ENCODE data around the gene TJP3. TPM values are rescaled to one million over a fixed set of nuclear protein-coding genes. Genes with fewer than 3 reads are reported as not detected.
"Not testable (repeated sequence)": the region's sequence is repeated elsewhere in the genome, so short reads cannot be mapped to it uniquely, and the experiment has no call there.

TJP3 gene
- total RNA-seq, 1 experiment from 2014 or later = 10.7 TPM

- no peak for DNase-seq
- Histone ChIP-seq H3K4me3 (ENCODE audit: insufficient read depth, low read depth, low read length) (no peak overlapping the region), H3K36me3 (replicated peaks; ENCODE audit: control insufficient read depth, insufficient read depth, low read length) (peaks cover 2% of the 10 kb centered on the region), H3K27me3 (ENCODE audit: control insufficient read depth, insufficient read depth, low read length) (no peaks in the 10 kb centered on the region)
These were observed 42.0 kb downstream of the TJP3 start for GRCh38 chr19:3750211-3750610.

DNA sequence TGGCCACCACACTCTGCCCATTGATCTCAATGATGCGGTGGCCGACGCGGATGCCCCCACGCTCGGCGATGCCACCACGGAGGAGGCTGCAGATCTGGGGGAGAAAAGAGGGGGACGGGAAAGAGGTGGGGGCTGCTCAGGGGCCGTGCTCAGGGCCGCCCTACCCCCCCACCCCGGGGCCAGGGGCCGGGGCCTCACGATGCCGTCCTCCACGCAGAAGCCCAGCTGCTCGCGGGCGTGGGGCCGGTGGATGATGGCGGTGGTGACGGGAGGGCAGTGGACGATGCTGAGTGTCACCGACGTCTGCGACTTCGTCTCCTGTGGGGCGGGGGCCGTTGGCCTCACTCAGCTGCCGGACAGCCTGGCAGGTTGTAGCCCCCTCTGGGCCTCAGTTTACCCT lies 43.1 kb downstream of the TJP3 start:
- Histone ChIP-seq H3K4me3 (ENCODE audit: insufficient read depth, low read depth, low read length) (no peak overlapping the region), H3K36me3 (replicated peaks; ENCODE audit: control insufficient read depth, insufficient read depth, low read length) (peaks cover 2% of the 10 kb centered on the region), H3K27me3 (ENCODE audit: control insufficient read depth, insufficient read depth, low read length) (no peaks in the 10 kb centered on the region)
- no peak for DNase-seq

DNA sequence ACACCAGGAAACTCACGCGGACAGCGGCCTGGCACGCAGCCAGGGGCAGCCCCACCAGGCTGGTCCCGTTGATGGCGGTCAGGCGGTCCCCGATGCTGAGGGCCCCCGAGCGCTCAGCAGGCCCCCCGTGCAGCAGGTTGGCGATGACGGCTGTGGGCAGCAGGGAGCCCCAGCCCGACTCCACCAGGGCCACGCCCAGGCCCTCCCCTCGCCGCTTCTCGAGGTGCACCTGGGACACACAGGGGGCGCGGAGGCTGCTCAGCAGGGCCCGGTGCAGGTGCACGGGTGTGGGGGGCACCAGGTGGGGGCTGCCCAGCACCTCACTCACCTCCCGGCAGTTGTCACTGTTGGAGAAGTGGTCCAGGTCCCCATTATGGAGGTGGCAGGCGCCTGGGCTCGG lies 44.3 kb downstream of the TJP3 start:
- peak; percentile 39 for DNase-seq
- peaks cover 2% of the 10 kb centered on the region for H3K36me3 ChIP-seq (replicated peaks; ENCODE audit: control insufficient read depth, insufficient read depth, low read length)
- no peak overlapping the region for H3K4me3 ChIP-seq (ENCODE audit: insufficient read depth, low read depth, low read length)
- H3K27me3 ChIP-seq (ENCODE audit: control insufficient read depth, insufficient read depth, low read length) = no peaks in the 10 kb centered on the region

- no peaks in the 10 kb centered on the region for H3K27me3 ChIP-seq (ENCODE audit: control insufficient read depth, insufficient read depth, low read length)
- peak; percentile 59 for DNase-seq
- H3K36me3 ChIP-seq (replicated peaks; ENCODE audit: control insufficient read depth, insufficient read depth, low read length) = peaks cover 2% of the 10 kb centered on the region
- H3K4me3 ChIP-seq (ENCODE audit: insufficient read depth, low read depth, low read length) = no peak overlapping the region
These were observed 45.6 kb downstream of the TJP3 start for GRCh38 chr19:3753631-3754410.

DNA sequence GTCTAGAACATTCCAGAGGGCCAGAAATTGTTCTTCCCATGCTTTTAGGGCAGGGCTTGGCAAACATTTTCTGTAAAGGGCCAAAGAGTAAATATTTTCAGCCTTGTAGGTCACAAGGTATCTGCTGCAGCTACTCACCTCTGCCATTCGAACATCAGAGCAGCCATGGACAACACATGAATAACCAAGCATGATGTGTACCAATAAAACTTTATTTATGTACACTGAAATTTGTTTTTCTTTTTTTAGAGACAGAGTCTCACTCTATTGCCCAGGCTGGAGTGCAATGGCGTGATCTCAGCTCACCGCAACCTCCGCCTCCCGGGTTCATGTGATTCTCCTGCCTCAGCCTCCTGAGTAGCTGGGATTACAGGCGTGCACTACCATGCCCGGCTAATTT lies 49.5 kb downstream of the TJP3 start:
- H3K27me3 ChIP-seq (ENCODE audit: control insufficient read depth, insufficient read depth, low read length) = not testable (repeated sequence)

GRCh38 chr19:3758297-3758696 lies 50.1 kb downstream of the TJP3 start:
- H3K4me3 ChIP-seq (ENCODE audit: insufficient read depth, low read depth, low read length); DNase-seq; H3K36me3 ChIP-seq (replicated peaks; ENCODE audit: control insufficient read depth, insufficient read depth, low read length); H3K27me3 ChIP-seq (ENCODE audit: control insufficient read depth, insufficient read depth, low read length): not testable (repeated sequence)

More for the DNA sequence above, 49.5 kb downstream of the TJP3 start:
- not testable (repeated sequence) for H3K36me3 ChIP-seq (replicated peaks; ENCODE audit: control insufficient read depth, insufficient read depth, low read length); DNase-seq; H3K4me3 ChIP-seq (ENCODE audit: insufficient read depth, low read depth, low read length)

DNA sequence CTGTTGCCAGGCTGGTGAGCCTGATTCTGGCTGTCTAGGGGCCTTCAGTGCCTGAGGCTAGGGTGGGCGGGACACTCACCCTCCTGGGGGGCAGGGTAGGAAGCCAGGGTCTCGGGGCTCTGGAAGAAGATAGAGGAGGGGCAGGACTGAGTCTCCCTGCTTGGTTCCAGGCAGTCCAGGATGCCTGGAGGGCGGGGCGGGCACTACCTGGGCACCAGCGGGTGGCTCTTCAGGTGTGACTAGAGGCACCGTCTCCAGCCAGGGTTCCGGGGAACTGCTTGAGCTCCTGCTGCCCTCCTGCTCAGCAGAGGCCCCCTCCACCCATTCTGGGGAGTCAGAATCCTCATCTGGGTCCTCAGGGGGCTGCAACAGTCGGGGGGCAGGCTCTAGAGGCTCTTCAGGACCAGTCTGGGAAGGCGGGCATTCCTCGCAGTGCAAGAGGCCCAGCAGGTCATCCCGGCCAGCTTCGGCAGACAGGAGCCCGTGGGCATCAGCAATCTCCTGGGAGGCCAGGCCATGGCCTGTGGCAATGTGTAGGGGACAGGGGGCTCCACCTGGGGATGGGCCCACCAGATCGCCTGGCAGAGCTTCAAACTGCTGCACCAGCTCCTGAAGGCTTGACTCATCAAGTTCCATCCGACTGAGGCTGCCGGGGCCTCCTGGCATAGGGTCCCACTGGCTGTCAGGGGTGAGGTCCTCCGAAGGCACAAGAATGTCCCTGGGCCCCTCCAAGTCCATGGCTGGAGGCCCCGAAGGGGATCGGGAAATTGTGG lies 51.5 kb downstream of the TJP3 start:
- no peak for DNase-seq
- Histone ChIP-seq H3K36me3 (replicated peaks; ENCODE audit: control insufficient read depth, insufficient read depth, low read length) (no peaks in the 10 kb centered on the region), H3K27me3 (ENCODE audit: control insufficient read depth, insufficient read depth, low read length) (no peaks in the 10 kb centered on the region), H3K4me3 (ENCODE audit: insufficient read depth, low read depth, low read length) (no peak overlapping the region)

DNA sequence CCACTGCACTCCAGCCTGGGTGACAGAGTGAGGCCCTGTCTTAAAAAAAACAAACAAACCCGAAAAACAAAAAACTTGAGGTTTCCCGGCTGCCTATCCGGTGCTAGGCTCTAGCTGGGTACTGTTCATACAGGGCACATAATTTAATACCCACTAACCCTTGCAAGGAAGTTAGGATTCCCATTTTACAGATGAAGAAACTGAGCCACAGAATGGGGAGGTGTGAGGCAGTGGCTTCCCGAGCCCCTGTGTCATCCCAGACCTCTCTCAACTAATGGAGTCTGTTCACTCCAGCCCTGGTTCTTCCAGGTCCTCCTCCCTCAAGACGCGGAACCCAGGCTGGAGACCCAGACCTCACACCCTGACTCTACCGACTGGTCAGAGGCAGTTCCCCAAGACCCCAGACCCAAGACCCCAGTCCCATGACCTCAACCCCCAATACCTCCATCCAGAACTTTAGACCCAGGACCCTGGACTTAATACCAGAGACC lies 52.7 kb downstream of the TJP3 start:
- Histone ChIP-seq H3K36me3 (replicated peaks; ENCODE audit: control insufficient read depth, insufficient read depth, low read length) (no peaks in the 10 kb centered on the region; the same call in 1 of the 2 replicates), H3K4me3 (ENCODE audit: insufficient read depth, low read depth, low read length) (peak overlapping the region; percentile 86), H3K27me3 (ENCODE audit: control insufficient read depth, insufficient read depth, low read length) (no peaks in the 10 kb centered on the region)
- DNase-seq = peak; percentile 75

GRCh38 chr19:3761382-3762129 lies 53.4 kb downstream of the TJP3 start, which contains the start of gene APBA3:
APBA3 (minus strand) TSS chr19:3761692; CDS start chr19:3760264, 1,428 bp downstream.
- DNase-seq = peak; percentile 99
- Histone ChIP-seq H3K27me3 (ENCODE audit: control insufficient read depth, insufficient read depth, low read length) (no peaks in the 10 kb centered on the region), H3K4me3 (ENCODE audit: insufficient read depth, low read depth, low read length) (peak within 1 kb of the TSS; percentile 86), H3K36me3 (replicated peaks; ENCODE audit: control insufficient read depth, insufficient read depth, low read length) (no peaks in the 10 kb centered on the region; the same call in 1 of the 2 replicates)

DNA sequence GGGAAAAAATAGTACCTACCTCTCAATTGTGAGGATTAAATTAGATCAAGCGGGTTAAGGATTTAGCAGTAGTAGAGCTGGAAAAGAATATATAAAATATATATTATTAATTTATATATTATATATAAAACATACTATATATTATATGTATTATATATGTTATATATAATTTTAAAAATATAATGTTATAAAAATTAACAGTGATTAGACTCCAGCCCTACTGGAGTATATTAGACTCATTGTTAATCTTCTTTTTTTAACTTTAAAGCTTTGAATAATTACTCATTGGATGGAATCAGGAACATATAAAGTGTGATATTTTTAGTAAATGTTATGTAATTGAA lies 53.9 kb downstream of the TJP3 start:
- Histone ChIP-seq H3K4me3 (ENCODE audit: insufficient read depth, low read depth, low read length) (peak overlapping the region; percentile 60), H3K36me3 (replicated peaks; ENCODE audit: control insufficient read depth, insufficient read depth, low read length) (no peaks in the 10 kb centered on the region; the same call in 1 of the 2 replicates), H3K27me3 (ENCODE audit: control insufficient read depth, insufficient read depth, low read length) (no peaks in the 10 kb centered on the region)
- no peak for DNase-seq

DNA sequence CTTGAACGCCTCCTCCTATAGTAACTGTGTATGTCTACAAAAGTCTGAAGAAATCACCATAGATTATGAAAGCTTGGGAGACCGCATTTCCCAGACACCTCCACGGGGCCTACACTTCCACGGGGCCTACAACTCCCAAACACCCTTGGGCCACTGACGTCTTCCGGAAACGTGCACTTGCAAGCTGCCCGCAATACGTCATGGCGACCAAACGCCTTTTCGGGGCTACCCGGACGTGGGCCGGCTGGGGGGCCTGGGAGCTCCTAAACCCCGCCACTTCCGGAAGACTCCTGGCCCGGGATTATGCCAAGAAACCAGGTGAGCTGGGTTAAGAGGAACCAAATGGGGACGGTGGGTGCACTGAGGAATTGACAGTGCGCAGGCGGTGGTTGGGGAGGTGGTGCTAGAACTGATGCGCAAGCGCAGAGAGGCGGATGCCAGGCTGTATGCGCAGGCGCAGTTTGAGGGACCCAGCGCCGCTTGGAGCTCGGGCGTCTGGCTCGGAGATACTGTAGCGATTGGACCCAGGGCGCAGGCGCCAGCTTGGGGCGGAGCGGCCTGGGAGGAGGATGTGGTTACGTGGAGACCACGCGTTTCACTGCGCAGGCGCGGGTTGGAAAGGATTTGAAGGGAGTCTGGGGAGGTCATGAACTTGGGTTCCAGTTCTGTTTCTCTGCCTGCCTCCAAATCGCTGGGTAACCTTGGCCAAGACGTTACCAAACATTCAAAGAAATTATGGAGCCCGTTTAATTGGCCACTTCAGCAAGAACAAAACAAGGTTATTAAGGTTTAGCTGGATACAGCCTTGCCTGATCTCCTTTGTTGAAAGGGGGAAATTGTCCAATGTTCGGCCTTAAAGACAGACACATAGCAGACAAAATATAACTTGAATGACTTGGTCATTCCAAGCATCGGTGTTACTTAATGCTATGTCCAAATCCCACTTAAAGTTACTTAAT lies 54.6 kb downstream of the TJP3 start, which contains the start of gene MRPL54:
Gene MRPL54, plus strand, starts transcription at position 182 of the 959 bp plus-strand sequence. Its CDS starts 19 bp downstream, at position 201.
- peak within 1 kb of the TSS; percentile 86 for H3K4me3 ChIP-seq (ENCODE audit: insufficient read depth, low read depth, low read length)
- H3K36me3 ChIP-seq (replicated peaks; ENCODE audit: control insufficient read depth, insufficient read depth, low read length) = no peaks in the 10 kb centered on the region; the same call in 1 of the 2 replicates
- DNase-seq = peak; percentile 100
- H3K27me3 ChIP-seq (ENCODE audit: control insufficient read depth, insufficient read depth, low read length) = no peaks in the 10 kb centered on the region

GRCh38 chr19:3765121-3765520 lies 56.9 kb downstream of the TJP3 start:
- no peak for DNase-seq
- H3K4me3 ChIP-seq (ENCODE audit: insufficient read depth, low read depth, low read length) = no peak overlapping the region
- H3K27me3 ChIP-seq (ENCODE audit: control insufficient read depth, insufficient read depth, low read length) = no peaks in the 10 kb centered on the region
- no peaks in the 10 kb centered on the region; the same call in 1 of the 2 replicates for H3K36me3 ChIP-seq (replicated peaks; ENCODE audit: control insufficient read depth, insufficient read depth, low read length)

GRCh38 chr19:3765757-3766156 lies 57.6 kb downstream of the TJP3 start:
- H3K36me3 ChIP-seq (replicated peaks; ENCODE audit: control insufficient read depth, insufficient read depth, low read length); DNase-seq; H3K4me3 ChIP-seq (ENCODE audit: insufficient read depth, low read depth, low read length); H3K27me3 ChIP-seq (ENCODE audit: control insufficient read depth, insufficient read depth, low read length): not testable (repeated sequence)

Measured in H7 (cell line).